NCI-H82 treated with DMSO at 0.1 percent for 48 hours (cell line): ENCODE data around the gene TUBB4A.
"Not testable (repeated sequence)": the region's sequence is repeated elsewhere in the genome, so short reads cannot be mapped to it uniquely, and the experiment has no call there.

Source experiments
- DNase-seq: peaks from one replicate; lab custom pipeline; 2025; ENCODE audit not compliant: unreplicated experiment; lab: John Stamatoyannopoulos, UW

TUBB4A gene

DNA sequence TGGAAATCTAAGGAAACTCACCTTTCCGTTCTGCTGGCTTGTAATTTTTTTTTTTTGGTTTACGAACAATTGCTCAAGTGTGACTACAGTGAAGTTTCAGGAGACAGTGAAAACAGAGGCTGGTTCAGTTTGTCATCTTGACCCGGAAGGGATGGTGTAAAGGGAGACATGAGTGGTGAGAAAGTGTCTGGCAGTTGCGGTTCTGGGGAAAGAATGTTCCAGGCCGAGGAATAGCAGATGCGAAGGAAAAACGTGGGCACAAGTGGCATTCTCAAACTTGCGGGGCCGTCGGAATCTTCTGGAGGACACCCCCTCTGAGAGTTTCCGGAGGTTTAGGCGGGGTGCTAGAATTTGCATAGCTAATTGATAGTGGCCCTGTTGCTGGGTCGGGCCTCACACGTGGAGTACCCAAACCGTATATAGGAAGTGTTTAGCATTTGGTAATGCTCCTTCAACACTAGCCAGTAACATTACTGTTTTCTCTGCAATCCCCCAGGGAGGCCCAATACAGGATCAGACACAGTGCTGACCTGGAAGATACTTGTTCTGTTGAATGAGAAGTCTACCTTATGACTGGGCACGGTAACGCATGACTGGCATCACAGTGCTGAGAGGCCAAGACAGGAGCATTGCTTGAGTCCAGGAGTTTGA lies 25.9 kb upstream of the TUBB4A start:
- no peak for DNase-seq

DNA sequence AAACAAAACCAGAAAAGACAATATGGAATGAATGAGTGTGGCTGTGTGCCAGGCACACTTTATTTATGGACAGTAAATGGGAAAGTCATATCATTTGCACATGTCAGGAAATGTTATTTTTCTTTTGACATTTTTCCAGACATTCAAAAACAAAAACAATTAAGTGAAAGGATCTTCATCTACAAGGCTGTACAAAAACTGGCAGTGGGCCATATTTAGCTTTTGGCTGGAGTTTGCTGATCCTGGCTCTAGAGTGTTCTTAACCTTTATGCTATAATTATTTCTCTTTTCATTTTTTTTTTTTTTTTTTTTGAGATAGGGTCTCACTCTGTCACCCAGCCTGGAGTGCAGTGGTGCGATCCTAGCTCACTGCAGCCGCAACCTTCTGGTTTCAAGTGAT lies 22.2 kb upstream of the TUBB4A start:
- no peak for DNase-seq

DNA sequence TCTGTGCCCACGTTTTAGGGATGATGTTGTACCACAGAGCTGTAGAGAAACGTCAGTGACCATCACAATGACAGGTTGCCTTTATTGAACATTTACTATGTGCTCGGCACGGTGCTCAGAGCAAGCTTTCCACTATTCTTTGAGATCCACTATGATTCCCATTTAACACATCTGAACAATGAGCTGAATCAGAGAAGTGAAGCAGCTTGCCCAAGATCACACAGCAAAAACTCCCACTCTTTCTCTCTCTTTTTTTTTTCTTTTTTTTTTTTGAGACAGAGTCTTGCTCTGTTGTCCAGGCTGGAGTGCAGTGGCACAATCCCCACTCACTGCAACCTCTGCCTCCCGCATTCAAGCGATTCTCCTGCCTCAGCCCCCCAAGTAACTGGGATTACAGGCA lies 20.6 kb upstream of the TUBB4A start:
- no peak for DNase-seq

DNA sequence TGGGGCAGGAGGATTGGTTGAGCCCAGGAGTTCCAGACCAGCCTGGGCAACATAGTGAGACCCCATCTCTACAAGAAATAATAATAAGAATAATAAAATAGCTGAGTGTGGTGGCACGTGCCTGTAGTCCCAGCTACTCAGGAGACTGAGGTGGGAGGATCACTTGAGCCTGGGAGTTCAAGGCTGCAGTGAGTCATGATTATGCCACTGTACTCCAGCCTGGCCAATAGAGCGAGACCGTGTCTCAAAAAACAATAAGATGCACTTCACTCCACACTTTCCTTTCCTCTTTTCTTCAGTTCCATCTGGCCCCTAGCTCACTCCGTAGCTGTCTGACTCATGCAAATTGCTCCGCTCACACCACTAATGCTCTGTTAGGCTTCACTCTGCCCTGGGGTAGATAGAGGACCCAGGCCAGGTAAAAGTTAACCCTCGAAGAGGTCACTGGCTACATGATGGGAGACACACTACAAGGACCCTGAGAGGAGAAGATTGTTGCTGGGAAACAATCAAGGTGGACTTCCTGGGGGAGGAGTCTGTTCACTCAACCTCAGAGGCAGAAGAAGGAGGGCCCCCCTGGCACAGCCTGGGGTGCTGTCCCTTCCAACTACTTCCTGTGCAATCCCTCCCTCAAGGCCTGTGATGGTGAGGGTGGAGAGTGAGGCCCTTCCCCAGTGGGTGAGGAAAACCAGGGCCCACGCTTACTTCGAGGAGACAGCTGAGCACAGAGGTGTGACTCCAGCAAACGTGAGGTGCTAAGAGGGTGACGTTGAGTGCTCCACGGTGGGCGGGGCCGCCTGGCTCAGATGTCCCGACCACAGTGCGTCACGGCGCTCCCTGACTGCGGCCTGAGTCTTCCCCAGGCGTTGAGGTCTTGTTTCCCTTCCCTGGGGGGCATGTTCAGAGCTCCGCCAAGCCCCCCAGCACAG lies 19.9 kb upstream of the TUBB4A start:
- DNase-seq = no peak

DNA sequence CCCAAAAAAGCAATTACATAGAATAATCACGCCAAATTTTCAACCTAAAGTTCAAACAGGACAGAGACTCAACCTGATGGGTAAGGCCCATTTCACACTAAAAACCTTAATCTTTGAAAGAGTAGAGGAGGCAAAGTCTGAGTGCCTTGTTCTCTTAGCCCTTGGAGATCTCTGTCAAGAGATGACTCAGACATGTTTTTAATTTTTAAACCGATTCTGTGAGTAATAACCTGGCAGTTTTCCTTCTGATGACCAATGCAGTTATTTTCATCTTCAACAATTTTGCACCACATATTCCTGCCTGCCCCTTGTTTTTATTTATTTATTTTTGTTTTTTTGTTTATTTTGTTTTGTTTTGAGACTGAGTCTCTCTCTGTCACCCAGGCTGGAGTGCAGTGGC lies 17.2 kb upstream of the TUBB4A start:
- no peak for DNase-seq

DNA sequence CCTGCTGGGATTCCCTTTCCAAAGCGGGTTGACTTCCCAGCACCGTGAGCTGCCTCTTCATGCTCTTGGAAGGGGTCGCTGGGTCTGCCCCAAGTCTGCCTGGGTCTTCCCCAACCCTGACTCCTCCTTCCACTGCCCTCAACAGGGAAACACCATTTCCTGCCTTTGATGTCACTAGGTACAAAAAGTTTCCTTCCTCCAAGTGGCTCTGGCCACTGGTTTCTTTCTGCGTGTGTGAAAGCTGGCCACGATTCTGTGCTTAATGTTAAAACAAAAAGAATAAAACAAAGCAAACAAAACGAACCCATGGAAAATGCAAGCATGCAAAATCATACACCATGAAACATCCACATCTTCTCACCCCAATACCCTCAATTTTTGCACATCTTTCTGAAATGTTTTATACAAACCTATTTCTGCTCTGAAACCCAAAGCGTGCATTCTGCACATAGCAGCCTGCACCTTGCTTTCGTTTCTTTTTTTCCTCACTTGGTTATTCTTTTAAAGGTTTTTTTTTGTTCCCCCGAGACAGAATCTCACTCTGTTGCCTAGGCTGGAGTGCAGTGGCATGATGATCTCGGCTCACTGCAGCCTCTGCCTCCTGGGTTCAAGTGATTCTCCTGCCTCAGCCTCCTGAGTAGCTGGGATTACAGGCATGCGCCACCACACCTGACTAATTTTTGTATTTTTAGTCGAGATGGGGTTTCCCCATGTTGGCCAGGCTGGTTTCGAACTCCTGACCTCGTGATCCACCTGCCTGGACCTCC lies 16.2 kb upstream of the TUBB4A start:
- no peak for DNase-seq

DNA sequence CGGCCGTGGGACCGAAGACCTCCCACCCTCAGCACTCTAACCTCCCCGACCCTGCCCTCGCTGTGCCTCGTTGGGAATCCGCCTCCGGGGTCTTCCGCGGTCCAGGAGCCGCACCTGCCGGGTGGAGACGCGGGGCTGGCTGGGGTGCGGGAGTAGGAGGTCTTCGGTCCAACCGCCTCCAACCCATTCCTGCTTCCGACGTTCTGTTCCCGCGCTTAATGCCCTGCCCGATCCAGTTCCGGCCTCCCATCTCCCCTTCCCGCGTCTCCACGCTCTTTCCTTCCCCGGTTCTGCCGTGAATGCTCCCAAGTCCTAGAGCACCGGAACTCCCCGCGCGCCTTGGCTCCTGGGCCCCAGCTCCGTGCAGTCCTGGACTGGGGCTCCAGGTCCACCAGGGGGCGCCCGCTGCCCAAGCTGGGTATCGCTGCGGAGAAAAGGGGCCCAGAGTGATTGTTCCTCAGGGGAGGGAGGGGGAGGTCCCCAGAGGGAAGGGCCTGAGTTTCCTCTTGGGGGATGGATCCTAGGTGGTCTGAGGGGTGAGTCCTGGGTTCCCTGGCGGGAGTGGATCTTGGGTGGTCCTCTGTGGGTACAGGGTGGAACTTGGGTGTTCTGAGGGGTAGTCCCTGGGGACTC lies 14.7 kb upstream of the TUBB4A start:
- DNase-seq = peak; percentile 31

DNA sequence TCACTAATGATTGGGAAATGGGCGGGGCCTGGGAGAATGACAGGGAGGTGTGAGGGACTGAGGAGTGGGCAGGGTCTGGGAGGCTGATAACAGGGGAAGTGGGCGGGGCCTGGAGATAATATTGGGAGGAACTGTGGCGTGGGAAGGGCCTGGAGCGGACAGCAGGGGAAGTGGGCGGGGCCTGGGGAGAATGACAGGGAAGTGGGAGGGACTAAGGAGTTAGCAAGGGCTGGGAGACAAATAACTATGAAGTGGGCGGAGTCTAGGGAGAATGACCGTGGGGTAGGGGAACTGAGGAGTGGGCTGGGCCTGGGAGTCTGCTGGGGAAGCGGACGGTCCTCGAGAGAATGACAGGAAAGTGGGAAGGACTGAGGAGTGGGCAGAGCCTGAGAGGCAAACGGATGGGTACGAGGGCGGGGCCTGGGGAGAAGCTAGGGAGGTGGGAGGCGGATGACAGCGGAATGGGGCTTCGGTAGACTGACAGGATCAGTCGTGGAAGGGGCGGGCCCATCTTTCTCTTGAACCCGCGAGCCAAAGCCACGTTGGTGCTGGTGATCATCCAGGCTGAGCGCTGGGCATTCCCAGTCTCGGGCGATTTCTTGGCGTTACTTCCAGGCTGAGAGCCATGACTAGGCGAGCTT lies 14.0 kb upstream of the TUBB4A start:
- peak; percentile 90 for DNase-seq

DNA sequence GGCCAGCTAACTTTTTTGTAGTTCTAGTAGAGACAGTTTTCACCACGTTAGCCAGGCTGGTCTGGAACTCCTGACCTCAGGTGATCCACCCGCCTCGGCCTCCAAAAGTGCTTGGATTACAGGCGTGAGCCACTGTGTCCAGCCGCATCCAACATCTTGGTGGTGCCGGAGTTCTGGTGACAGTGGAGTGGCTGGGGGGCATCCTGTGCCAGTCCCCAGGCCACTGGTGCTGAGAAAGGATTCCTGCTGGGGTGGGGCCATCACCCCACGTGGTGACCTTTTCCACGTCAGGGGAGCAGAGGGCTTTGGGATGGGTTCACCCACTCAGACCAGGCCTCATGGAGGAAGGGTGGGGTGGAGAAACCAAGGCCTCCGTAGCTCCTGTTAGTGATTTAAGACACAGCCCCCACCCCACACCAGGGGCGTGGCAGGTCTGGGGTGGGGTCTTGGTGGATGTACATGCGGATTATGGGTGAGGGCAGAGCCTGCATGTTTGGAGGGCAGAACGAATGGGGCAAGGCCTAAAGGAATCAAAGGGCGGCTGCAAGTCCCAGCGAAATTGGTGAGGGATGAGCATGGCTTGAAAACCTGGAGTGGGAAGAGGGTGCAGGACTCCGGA lies 12.9 kb upstream of the TUBB4A start:
- DNase-seq = no peak

DNA sequence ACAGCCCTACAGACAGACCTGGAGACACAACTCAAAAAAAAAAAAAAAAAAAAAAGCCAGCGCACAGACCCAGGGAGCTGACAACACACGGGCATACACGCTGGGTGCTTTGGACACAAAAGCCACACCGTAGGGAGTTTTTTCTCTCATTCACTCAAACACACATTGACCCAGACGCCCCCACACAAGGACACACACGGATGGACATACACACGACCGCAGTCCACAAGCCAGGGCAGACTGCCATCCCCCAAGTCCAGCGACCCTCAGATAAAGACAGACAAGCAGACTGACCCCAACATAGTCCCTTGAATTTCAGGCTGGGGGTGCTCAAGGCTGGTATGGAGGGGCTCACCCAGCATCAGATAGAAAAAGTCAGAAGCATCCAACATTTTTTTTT lies 12.0 kb upstream of the TUBB4A start:
- no peak for DNase-seq

DNA sequence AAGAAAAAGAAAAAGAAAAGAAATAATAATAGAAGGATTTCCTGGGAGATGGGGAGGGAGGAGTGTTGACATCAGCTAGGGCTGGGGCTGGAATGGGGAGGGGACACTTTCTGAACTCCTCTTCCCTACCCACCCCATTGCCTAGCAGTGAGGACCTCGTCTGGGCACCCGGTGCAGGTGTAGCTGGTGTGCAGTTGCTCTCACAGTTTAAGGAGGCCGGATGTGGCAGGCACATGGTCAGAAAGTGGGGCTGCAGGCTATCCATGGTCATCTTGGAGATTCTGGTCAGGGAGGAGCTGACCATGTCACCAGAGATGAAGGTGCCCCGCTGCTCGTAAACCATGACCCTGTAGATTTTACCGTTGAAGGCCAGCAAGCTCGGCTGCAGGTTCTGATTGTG lies 8.5 kb upstream of the TUBB4A start:
- no peak for DNase-seq

DNA sequence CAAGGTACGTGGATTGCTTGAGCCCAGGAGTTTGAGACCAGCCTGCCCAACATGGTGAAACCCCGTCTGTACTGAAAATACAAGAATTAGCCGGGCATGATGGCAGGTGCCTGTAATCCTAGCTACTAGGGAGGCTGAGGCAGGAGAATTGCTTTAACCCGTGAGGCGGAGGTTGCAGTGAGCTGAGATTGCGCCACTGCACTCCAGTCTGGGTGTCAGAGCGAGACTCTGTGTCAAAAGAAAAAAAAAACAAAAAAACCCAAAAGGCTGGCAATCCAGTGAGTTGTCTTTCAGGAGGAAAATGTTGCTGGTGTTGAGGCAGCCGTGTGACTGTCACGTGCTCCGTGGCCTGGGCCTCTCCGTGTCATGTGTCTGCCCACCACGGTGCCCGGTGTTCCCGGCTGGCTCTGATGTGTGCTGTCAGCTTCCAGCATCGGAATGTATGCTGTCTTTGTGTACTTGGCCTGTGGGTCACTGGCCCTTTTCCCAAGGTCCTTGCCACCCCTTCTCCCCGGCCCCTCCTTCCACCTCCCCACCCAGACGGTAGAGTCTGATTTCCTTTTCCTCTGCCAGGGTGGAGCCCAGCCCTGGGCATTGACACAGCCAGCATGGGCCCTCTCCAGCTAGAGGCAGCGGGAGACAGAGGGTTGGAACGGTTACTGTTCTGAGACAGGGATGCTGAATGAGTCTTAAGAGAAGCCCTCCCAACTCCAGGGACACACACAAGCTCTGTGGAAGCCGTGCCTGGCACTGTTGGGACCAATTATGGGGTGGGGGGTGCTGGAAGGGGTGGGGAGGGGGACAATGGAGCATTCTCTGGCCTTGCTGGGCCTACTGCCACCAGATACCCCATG lies 7.2 kb upstream of the TUBB4A start:
- DNase-seq = no peak

DNA sequence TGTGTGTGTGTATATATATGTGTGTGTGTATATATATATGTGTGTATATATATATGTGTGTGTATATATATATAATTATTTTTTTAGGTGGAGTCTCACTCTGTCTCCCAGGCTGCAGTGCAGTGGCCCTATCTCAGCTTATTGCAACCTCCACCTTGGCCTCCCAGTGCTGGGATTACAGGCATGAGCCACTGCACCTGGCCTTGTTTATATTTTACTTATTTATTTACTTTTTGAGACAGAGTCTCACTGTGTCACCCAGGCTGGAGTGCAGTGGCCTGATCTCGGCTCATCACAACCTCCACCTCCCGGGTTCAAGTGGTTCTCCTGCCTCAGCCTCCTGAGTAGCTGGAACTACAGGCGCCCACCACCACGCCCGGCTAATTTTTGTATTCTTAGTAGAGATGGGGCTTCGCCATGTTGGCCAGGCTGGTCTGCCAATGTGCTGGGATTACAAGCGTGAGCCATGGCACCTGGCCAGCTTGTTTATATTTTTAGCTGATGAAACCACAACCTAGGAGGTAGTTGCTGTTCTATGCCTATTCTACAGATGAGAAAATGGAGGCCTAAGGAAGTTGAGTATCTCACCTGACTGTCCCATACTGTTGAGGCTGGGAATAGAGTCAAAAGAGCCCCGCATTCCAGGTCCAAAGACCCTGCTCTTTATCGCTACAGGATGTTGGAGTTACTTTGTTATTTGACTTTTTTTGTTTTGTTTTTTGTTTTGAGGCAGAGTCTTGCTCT lies 6.1 kb upstream of the TUBB4A start:
- DNase-seq = not testable (repeated sequence)

DNA sequence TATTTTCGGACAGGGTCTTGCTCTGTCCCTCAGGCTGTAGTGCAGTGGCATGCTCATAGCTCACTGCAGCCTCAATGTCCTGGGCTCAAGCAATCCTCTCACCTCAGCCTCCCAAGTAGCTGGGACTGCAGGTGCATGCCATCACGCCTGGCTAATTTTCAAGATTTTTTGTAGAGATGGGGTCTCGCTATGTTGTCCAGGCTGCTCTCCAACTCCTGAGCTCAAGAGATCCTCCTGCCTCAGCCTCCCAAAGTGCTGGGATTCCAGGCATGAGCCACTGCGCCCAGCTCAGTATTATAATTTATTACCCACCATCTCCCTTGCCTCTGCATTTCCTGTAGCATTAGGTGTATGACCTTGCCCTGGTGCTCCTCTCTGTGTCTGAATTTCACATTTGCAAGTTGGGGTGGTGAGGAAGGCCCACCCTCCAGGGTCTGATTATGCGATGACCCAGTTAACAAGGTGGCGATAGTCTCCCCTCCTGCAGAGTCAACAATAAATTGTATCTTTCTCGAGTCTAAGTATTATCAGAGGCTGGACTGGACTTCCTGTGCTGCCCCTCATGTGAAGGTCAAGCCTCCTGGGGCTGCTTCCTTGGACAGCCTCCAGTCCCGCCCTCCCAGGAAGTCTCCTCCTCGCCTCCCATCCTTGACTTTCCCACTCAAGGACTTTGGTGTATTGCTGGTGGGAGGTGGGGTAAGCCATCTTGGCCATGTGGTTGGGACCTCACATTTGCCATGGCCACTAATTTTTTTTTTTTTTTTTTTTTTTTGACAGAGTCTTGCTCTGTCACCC lies 1.5 kb upstream of the TUBB4A start:
- no peak for DNase-seq

DNA sequence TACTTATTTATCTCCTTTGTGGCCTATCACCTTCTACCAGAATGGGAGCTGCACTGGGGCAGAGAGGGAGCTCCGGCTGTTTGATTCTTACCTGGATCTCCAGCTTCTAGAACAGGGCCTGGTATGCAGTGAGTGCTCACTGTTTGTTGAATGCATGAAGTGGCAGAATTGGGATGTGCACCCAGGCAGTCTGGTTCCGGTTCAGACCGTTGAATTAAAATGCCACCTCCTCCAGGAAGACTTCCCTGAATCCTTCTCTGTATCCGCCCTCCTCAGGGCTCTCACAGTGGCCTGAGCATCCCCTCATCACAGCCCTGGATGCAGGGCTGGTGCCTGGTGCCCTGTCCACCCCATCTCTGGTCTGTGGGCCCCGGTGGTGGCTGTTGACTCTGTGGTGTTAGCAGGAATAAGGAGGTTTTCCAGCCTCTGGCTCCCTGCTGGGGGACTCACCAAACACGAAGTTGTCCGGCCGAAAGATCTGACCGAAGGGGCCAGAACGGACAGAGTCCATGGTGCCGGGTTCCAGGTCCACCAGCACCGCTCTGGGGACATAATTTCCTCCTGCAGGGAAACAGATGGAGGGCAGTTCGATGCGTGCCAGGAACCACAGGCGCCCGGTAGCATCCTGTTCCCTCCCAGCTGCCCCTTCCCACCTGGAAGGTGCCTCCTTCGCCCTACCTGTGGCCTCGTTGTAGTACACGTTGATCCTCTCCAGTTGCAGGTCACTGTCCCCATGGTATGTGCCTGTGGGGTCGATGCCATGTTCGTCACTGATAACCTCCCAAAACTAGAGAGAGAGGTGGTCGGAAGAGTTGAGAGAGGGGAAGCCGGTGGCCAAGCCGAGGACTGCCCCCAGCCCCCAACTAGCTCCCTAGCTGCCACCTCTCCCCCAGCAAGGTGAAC lies 1.0 kb downstream of the TUBB4A start:
- DNase-seq = no peak

DNA sequence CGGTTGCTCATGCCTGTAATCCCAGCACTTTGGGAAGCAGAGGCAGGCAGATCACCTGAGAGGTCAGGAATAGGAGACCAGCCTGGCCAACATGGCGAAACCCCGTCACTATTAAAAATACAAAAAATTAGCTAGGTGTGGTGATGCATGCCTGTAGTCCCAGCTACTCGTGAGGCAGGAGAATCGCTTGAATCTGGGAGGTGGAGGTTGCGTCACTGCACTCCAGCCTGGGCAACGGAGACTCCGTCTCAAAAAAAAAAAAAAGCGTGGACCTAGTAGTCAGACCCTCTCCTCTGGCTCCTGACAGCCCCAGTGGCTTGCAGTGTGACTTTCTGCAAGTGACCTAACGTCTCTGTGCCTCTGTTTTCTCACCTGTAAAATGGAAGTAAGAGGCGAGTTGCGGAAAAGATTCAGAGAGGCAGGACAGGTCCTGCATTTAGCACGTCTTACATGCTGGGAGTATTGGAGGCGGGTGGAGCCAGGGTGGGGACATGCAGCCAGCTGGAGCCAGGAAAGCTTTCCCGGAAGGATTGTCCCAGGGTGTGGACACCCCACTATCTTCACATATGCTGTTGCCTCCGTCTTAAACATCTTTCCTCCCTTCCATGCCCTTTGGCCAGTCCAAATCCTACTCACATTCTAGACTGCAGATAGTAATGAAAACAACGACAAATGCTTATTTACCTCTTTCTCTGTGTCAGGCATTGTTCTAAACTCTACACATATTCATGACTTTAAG lies 2.9 kb downstream of the TUBB4A start:
- no peak for DNase-seq
